Natural killer cell (primary cell): ENCODE data around the gene IL17B. TPM values are rescaled to one million over a fixed set of nuclear protein-coding genes. Genes with fewer than 3 reads are reported as not detected.

Source experiments
- ATAC-seq, 3 donors: fragments of 150-1000 bp in 2 of 3; fragments of 200-7000 bp in 1 of 3; cut with Tn5 transposase; 1 replicate in 1 of 3; 2 replicates in 2 of 3; pipeline ENCODE4 v1.10.0; 2021; ENCODE audit warnings: mild to moderate bottlenecking in 2 of 3, moderate library complexity in 2 of 3
- DNase-seq, 2 donors: peaks; one replicate each; pipeline versions ENCODE4 v3.0.0 to v3.0.0-alpha.2; 2013 to 2021; ENCODE audit warnings: mixed read lengths in 1 of 2
- H3K27ac ChIP-seq: one replicate; pipeline ENCODE4 v1.5.1; 2013; ENCODE audit warnings: mild to moderate bottlenecking, low read length
- H3K27me3 ChIP-seq: one replicate; pipeline ENCODE4 v1.6.1; 2013; ENCODE audit warnings: low read length; ENCODE audit not compliant: control insufficient read depth, insufficient read depth
- H3K36me3 ChIP-seq: one replicate; pipeline ENCODE4 v1.6.1; 2013; ENCODE audit warnings: low read length; ENCODE audit not compliant: control insufficient read depth, insufficient read depth
- H3K4me1 ChIP-seq: one replicate; pipeline ENCODE4 v1.6.1; 2013; ENCODE audit warnings: low read length; ENCODE audit not compliant: control insufficient read depth, insufficient read depth
- H3K4me3 ChIP-seq: one replicate; pipeline ENCODE4 v1.5.1; 2013; ENCODE audit warnings: low read length
- H3K9me3 ChIP-seq: one replicate; pipeline ENCODE4 v1.6.1; 2013; ENCODE audit warnings: low read length; ENCODE audit not compliant: control insufficient read depth, insufficient read depth
- H3K27ac Mint-ChIP-seq, 2 donors: one replicate each; pipeline ENCODE4 v1.8.0; 2022; ENCODE audit warnings: mild to moderate bottlenecking in 2 of 2, mixed read lengths in 2 of 2, moderate library complexity in 1 of 2
- H3K27me3 Mint-ChIP-seq, 2 donors: one replicate each; pipeline ENCODE4 v1.8.0; 2022; ENCODE audit warnings: low read depth in 2 of 2, mixed read lengths in 2 of 2
- H3K36me3 Mint-ChIP-seq: one replicate; pipeline ENCODE4 v1.8.0; 2022; ENCODE audit warnings: mixed read lengths
- H3K4me1 Mint-ChIP-seq, 2 donors: one replicate each; pipeline ENCODE4 v1.8.0; 2022; ENCODE audit warnings: mixed read lengths in 2 of 2
- H3K4me3 Mint-ChIP-seq: one replicate; pipeline ENCODE4 v1.8.0; 2022; ENCODE audit warnings: mild to moderate bottlenecking, moderate library complexity, mixed read lengths
- H3K9me3 Mint-ChIP-seq, 2 donors: one replicate each; pipeline ENCODE4 v1.8.0; 2022; ENCODE audit warnings: mixed read lengths in 2 of 2
- CTCF ChIP-seq: fragments of 200-600 bp; IDR thresholded peaks from one replicate; pipeline ENCODE4 v1.8.0; 2022; ENCODE audit warnings: antibody characterized with exemption
- WGBS: methylation state at CpG from one replicate; pipeline ENCODE4 v1.1.7; 2013; ENCODE audit warnings: missing lambda C conversion rate; ENCODE audit not compliant: insufficient coverage; 5-methylcytosine and 5-hydroxymethylcytosine counted together
- intact Hi-C: fragments of 100-400 bp; cut with micrococcal nuclease; formaldehyde crosslinking; loops from one replicate; pipeline ENCODE4 v1.14.2; 2022
- total RNA-seq, 4 donors: library from RNA; stranded (reverse); fragments of 120-200 nt in 1 of 4; gene quantifications; one replicate each; pipeline versions ENCODE4 v1.2.3 to v1.2.4, GENCODE V29; 2013 to 2022

The IL17B gene
- total RNA-seq, 3 donors from 2014 or later (not counting 1 experiment from before 2014, with no cell fraction given) = not detected

DNA sequence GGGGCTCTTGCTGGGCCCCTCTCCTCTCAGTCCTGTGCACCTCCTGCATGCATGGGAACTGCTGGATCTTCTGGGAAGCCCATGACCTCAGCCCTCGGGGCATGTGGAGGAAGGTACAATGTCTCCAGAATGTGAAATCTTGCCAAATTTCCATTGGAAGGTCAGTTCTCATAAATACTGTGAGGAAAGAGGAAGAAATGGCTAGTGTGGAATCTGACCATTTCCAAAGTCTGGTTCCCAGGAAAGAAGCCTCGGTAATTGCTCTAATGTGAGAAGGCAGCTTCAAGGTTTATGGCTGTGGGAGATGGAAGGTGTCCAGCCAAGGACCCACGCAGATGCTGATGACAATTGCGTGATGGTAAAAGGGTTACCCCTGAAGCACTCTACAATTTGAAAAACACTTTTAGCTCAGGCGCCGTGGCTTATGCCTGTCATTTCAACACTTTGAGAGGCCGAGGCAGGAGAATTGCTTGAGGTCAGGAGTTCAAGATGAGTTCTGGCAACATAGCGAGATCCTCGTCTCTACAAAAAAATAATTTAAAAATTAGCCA lies 8.1 kb upstream of the IL17B start:
- no peak for TF ChIP-seq CTCF
- intact Hi-C loops = no loop called here
- H3K27ac ChIP-seq = no peak overlapping the region
- H3K4me1 ChIP-seq = no peaks in the 10 kb centered on the region
- no peaks in the 10 kb centered on the region for H3K9me3 ChIP-seq
- DNase-seq (no peak), ATAC-seq (no peak)
- H3K4me3 ChIP-seq = no peak overlapping the region
- Mint-ChIP-seq H3K4me3 (no peak overlapping the region), H3K27me3 (peaks cover 0 to 2% of the 10 kb centered on the region in 2 donors), H3K36me3 (no peaks in the 10 kb centered on the region), H3K9me3 (no peaks in the 10 kb centered on the region), H3K27ac (no peak overlapping the region), H3K4me1 (no peaks in the 10 kb centered on the region)
- no peaks in the 10 kb centered on the region for H3K27me3 ChIP-seq
- 90% methylated on average over 9 of the region's 9 CpGs for WGBS
- H3K36me3 ChIP-seq = no peaks in the 10 kb centered on the region

GRCh38 chr5:149386166-149386565 lies 7.1 kb upstream of the IL17B start:
- no peak for TF ChIP-seq CTCF
- peaks cover 0 to 2% of the 10 kb centered on the region in 2 donors for H3K27me3 Mint-ChIP-seq
- ATAC-seq (no peak), DNase-seq (no peak)
- peaks cover 5% of the 10 kb centered on the region for H3K4me1 ChIP-seq
- H3K4me1 Mint-ChIP-seq = peaks cover 0 to 4% of the 10 kb centered on the region in 2 donors
- no peak overlapping the region for H3K27ac Mint-ChIP-seq
- no peaks in the 10 kb centered on the region for H3K36me3 ChIP-seq
- no peaks in the 10 kb centered on the region for H3K36me3 Mint-ChIP-seq
- no peaks in the 10 kb centered on the region for H3K27me3 ChIP-seq
- no peaks in the 10 kb centered on the region for H3K9me3 ChIP-seq
- H3K4me3 Mint-ChIP-seq = no peak overlapping the region
- intact Hi-C loops = no loop called here
- H3K27ac ChIP-seq = no peak overlapping the region
- H3K4me3 ChIP-seq = no peak overlapping the region
- WGBS = 76% methylated on average over 5 of the region's 5 CpGs
- H3K9me3 Mint-ChIP-seq = no peaks in the 10 kb centered on the region

- 83% methylated on average over 9 of the region's 9 CpGs for WGBS
- no peak overlapping the region for H3K27ac ChIP-seq
- H3K4me1 ChIP-seq = peaks cover 5% of the 10 kb centered on the region
- Mint-ChIP-seq H3K27me3 (no peaks in the 10 kb centered on the region), H3K27ac (no peak overlapping the region), H3K36me3 (no peaks in the 10 kb centered on the region), H3K4me3 (no peak overlapping the region), H3K9me3 (no peaks in the 10 kb centered on the region), H3K4me1 (peaks cover 0 to 4% of the 10 kb centered on the region in 2 donors)
- DNase-seq = no peak
- TF ChIP-seq CTCF = no peak
- no peaks in the 10 kb centered on the region for H3K36me3 ChIP-seq
- ATAC-seq = no peak
- no peaks in the 10 kb centered on the region for H3K9me3 ChIP-seq
- H3K27me3 ChIP-seq = no peaks in the 10 kb centered on the region
- no peak overlapping the region for H3K4me3 ChIP-seq
- intact Hi-C loops = no loop called here
Measured at GRCh38 chr5:149383399-149383798, 4.3 kb upstream of the IL17B start.
